Panc1 (cell line): ENCODE data around the gene SAYSD1.

Source experiments
- POLR2AphosphoS5 ChIP-seq: IDR thresholded peaks from 2 replicates; pipeline ENCODE4 v1.6.1; 2012; ENCODE audit warnings: mild to moderate bottlenecking, low read depth, low read length, moderate library complexity
- SIN3A ChIP-seq: IDR thresholded peaks from 2 replicates; pipeline ENCODE4 v1.6.1; 2012; ENCODE audit warnings: low read depth, mild to moderate bottlenecking, low read length, moderate library complexity, borderline replicate concordance; ENCODE audit not compliant: insufficient read depth
- TF ChIP-seq, protein P1 (sequence below): fragments of 450-650 bp; IDR thresholded peaks from 2 replicates; pipeline ENCODE4 v1.5.1; 2017; ENCODE audit warnings: mild to moderate bottlenecking
- TF ChIP-seq, protein P2 (sequence below), 2 experiments: IDR thresholded peaks; 2 replicates each; pipeline ENCODE4 v1.6.1; 2011 to 2012; ENCODE audit warnings: low read depth in 2 of 2, control low read depth in 1 of 2, low read length in 1 of 2, mild to moderate bottlenecking in 1 of 2, moderate library complexity in 1 of 2; ENCODE audit not compliant: insufficient read depth in 1 of 2

DNA sequence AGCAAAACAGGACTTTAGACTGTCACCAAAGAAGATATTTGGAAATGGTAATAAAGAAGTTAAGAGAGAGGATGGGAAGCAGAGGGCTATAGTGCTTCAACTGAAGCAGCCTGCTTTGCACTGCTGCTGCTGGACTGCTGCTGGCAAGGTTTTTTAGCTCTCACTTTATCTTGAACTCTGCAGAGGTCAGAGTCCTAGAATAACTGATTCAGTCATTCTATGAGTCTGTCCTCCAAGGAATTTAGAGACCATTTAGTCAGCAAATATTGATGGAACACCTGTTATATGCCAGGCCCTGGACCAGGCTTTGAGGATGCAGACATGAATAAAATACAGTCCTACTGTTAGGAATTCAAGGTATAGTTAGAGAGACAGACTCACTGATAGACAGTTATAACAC, 9.1 kb upstream of the SAYSD1 start:
- TF ChIP-seq, protein P1, sequence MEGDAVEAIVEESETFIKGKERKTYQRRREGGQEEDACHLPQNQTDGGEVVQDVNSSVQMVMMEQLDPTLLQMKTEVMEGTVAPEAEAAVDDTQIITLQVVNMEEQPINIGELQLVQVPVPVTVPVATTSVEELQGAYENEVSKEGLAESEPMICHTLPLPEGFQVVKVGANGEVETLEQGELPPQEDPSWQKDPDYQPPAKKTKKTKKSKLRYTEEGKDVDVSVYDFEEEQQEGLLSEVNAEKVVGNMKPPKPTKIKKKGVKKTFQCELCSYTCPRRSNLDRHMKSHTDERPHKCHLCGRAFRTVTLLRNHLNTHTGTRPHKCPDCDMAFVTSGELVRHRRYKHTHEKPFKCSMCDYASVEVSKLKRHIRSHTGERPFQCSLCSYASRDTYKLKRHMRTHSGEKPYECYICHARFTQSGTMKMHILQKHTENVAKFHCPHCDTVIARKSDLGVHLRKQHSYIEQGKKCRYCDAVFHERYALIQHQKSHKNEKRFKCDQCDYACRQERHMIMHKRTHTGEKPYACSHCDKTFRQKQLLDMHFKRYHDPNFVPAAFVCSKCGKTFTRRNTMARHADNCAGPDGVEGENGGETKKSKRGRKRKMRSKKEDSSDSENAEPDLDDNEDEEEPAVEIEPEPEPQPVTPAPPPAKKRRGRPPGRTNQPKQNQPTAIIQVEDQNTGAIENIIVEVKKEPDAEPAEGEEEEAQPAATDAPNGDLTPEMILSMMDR: no peak
- TF ChIP-seq, protein P2, sequence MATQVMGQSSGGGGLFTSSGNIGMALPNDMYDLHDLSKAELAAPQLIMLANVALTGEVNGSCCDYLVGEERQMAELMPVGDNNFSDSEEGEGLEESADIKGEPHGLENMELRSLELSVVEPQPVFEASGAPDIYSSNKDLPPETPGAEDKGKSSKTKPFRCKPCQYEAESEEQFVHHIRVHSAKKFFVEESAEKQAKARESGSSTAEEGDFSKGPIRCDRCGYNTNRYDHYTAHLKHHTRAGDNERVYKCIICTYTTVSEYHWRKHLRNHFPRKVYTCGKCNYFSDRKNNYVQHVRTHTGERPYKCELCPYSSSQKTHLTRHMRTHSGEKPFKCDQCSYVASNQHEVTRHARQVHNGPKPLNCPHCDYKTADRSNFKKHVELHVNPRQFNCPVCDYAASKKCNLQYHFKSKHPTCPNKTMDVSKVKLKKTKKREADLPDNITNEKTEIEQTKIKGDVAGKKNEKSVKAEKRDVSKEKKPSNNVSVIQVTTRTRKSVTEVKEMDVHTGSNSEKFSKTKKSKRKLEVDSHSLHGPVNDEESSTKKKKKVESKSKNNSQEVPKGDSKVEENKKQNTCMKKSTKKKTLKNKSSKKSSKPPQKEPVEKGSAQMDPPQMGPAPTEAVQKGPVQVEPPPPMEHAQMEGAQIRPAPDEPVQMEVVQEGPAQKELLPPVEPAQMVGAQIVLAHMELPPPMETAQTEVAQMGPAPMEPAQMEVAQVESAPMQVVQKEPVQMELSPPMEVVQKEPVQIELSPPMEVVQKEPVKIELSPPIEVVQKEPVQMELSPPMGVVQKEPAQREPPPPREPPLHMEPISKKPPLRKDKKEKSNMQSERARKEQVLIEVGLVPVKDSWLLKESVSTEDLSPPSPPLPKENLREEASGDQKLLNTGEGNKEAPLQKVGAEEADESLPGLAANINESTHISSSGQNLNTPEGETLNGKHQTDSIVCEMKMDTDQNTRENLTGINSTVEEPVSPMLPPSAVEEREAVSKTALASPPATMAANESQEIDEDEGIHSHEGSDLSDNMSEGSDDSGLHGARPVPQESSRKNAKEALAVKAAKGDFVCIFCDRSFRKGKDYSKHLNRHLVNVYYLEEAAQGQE (IDR thresholded peaks at IDR 0.05; ENCODE audit: insufficient read depth in 1 of 2, low read depth in 2 of 2, low read length in 1 of 2): no peak
- TF ChIP-seq POLR2AphosphoS5 (no peak), SIN3A (no peak)
